Gastrocnemius medialis (tissue), 4 donors: ENCODE results near the gene UCKL1.

Experiments used
- CTCF ChIP-seq, 5 experiments: fragments of 450-650 bp in 3 of 5; fragments of 200-600 bp in 2 of 5; sonication (generic) in 2 of 5; IDR thresholded peaks in 4 of 5; conservative IDR thresholded peaks in 1 of 5; 1 replicate in 4 of 5; 2 replicates in 1 of 5; pipeline ENCODE4 v1.5.1; 2016 to 2019; ENCODE audit warnings: antibody characterized with exemption in 5 of 5, mild to moderate bottlenecking in 3 of 5, moderate library complexity in 3 of 5
- POLR2A ChIP-seq, 2 donors: fragments of 450-650 bp; IDR thresholded peaks; one replicate each; pipeline ENCODE4 v1.6.1; 2017; ENCODE audit warnings: antibody characterized with exemption in 2 of 2, mild to moderate bottlenecking in 2 of 2, moderate library complexity in 2 of 2

GRCh38 chr20:64005394-64005793 lies 49.2 kb upstream of the UCKL1 start:
- TF ChIP-seq CTCF (IDR thresholded peaks at IDR 0.05 in 4 of 5, conservative IDR thresholded peaks at IDR 0.05 in 1 of 5) (no peak), POLR2A (IDR thresholded peaks at IDR 0.05) (no peak)
